ENCODE data around the gene PARVB. TPM values are rescaled to one million over a fixed set of nuclear protein-coding genes. Genes with fewer than 3 reads are reported as not detected.

The PARVB gene
- total and polyA plus RNA-seq, 9 of the 15 experiments (the other 6 are each of a cell fraction or from before 2014, with no cell fraction given), result 1.1 to 59.2 (median 29.2) TPM

DNA sequence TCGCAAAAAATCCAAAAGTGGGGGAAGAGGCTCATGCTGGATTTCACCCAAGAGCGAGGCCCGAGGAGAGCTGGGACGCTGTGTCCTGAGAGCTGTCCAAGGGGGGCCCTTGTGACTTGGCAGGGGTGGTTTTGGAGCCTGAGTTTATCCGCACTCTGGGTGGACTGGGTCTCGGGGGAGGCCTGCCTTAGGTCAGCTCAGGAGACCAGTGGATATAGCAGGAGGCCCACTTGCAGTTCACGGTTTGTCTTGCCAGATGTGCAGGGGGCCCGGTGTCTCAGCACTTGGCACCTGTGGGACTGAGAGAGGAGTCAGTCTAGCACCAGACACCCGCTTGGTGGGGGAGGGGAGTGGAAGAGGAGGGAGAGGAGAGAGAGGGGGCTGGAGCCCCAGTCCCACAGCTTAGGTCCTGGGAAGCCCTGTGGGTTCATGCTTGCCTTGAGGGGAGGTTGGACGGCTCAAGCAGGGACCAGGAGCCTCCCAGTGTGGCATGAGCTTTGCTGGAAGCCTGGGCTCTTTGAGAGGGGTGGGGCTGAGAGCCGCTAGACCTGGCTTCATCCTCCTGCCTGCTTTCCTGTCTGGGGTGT lies 33.4 kb downstream of the PARVB start (continued):
- no peak for TF ChIP-seq SMARCE1 (IDR thresholded peaks at IDR 0.05)
- no peak for TF ChIP-seq MAFF (IDR thresholded peaks at IDR 0.05; ENCODE audit: low read length)
- no peak for TF ChIP-seq RBM15 (IDR thresholded peaks at IDR 0.05; ENCODE audit: insufficient read depth, low read length)
- TF ChIP-seq ELF4 (CRISPR knock-in tag; IDR thresholded peaks at IDR 0.05), result no peak
- TF ChIP-seq KDM5B (IDR thresholded peaks at IDR 0.05; ENCODE audit: insufficient replicate concordance, low read depth, low read length), result no peak
- TF ChIP-seq SRSF3 (IDR thresholded peaks at IDR 0.05; ENCODE audit: insufficient read depth, low read length), result no peak
- no peak for TF ChIP-seq ZNF583 (CRISPR knock-in tag; IDR thresholded peaks at IDR 0.05)
- no peak for TF ChIP-seq HDAC1 (IDR thresholded peaks at IDR 0.05)
- TF ChIP-seq KAT2B (IDR thresholded peaks at IDR 0.05; ENCODE audit: low read depth, low read length), result no peak
- no peak for TF ChIP-seq ZNF146 (CRISPR knock-in tag; IDR thresholded peaks at IDR 0.05; ENCODE audit: unreplicated experiment)
- no peak for TF ChIP-seq ATF7 (IDR thresholded peaks at IDR 0.05)
- no peak for TF ChIP-seq MEIS2 (IDR thresholded peaks at IDR 0.05; ENCODE audit: partially characterized antibody)
